ENCODE measurements around the gene HECW1. TPM values are rescaled to one million over a fixed set of nuclear protein-coding genes. Genes with fewer than 3 reads are reported as not detected.

Gene HECW1
- total and polyA plus RNA-seq, 4 donors = 0.05 TPM; not detected in 3

DNA sequence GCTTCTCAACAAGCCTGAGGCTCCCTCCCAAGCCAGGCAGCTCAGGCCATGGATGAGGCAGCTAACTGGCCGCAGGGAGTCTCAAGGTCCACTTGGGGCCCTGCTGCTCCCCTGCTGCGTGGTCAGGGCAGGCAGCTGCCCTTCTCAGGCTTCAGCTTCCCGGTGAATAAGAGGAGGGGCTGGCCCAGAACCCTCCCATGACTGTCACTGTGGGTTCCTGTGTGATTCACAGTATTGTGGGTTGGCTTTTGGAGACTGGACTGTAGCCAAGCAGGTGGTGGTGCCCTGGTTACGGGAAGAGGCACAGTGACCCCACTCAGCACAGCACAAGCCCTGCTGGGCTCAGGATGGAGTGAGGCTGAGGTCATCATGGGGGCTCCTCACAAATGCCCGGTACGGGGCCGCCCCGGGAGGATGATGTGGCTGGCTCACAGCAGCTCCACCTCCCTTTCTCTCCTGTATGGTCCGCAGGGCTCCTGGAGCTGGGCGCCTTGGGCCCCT is 189.8 kb downstream of the HECW1 start:
- Histone ChIP-seq H3K36me3 (ENCODE audit: control insufficient read depth in 4 of 4, insufficient read depth in 3 of 4, low read depth in 1 of 4, low read length in 3 of 4) (no peaks in the 10 kb centered on the region), H3K27ac (ENCODE audit: low read depth in 1 of 2, low read length in 2 of 2) (no peak overlapping the region), H3K9me3 (ENCODE audit: control insufficient read depth in 4 of 4, low read length in 3 of 4) (no peaks in the 10 kb centered on the region), H3K27me3 (ENCODE audit: control insufficient read depth in 4 of 4, insufficient read depth in 4 of 4, low read length in 3 of 4) (peaks cover 0 to 3% (median 0%) of the 10 kb centered on the region in 4 donors), H3K4me3 (ENCODE audit: low read depth in 1 of 3, low read length in 3 of 3) (no peak overlapping the region), H3K9ac (ENCODE audit: low read depth in 1 of 2, low read length in 2 of 2) (no peak overlapping the region), H3K4me1 (ENCODE audit: control insufficient read depth in 4 of 4, insufficient read depth in 4 of 4, low read length in 3 of 4) (peaks cover 0 to 1% (median 0%) of the 10 kb centered on the region in 4 donors)
- TF ChIP-seq, protein P1, sequence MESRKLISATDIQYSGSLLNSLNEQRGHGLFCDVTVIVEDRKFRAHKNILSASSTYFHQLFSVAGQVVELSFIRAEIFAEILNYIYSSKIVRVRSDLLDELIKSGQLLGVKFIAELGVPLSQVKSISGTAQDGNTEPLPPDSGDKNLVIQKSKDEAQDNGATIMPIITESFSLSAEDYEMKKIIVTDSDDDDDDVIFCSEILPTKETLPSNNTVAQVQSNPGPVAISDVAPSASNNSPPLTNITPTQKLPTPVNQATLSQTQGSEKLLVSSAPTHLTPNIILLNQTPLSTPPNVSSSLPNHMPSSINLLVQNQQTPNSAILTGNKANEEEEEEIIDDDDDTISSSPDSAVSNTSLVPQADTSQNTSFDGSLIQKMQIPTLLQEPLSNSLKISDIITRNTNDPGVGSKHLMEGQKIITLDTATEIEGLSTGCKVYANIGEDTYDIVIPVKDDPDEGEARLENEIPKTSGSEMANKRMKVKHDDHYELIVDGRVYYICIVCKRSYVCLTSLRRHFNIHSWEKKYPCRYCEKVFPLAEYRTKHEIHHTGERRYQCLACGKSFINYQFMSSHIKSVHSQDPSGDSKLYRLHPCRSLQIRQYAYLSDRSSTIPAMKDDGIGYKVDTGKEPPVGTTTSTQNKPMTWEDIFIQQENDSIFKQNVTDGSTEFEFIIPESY (IDR thresholded peaks at IDR 0.05) = no peak
- TF ChIP-seq HNF4G (IDR thresholded peaks at IDR 0.05) = no peak
- no peak for TF ChIP-seq CTCF (IDR thresholded peaks at IDR 0.05; ENCODE audit: low read depth, low read length, missing input control)
- TF ChIP-seq, protein P2, sequence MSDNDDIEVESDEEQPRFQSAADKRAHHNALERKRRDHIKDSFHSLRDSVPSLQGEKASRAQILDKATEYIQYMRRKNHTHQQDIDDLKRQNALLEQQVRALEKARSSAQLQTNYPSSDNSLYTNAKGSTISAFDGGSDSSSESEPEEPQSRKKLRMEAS (IDR thresholded peaks at IDR 0.05) = no peak
- no peak for TF ChIP-seq RAD21 (IDR thresholded peaks at IDR 0.05)
- TF ChIP-seq REST (IDR thresholded peaks at IDR 0.05) = no peak
- TF ChIP-seq ATF3 (IDR thresholded peaks at IDR 0.05) = no peak
- TF ChIP-seq JUND (IDR thresholded peaks at IDR 0.05) = no peak
- WGBS = 66% methylated on average over 10 of the region's 10 CpGs
- DNase-seq (ENCODE audit: low spot score) = no peak

DNA sequence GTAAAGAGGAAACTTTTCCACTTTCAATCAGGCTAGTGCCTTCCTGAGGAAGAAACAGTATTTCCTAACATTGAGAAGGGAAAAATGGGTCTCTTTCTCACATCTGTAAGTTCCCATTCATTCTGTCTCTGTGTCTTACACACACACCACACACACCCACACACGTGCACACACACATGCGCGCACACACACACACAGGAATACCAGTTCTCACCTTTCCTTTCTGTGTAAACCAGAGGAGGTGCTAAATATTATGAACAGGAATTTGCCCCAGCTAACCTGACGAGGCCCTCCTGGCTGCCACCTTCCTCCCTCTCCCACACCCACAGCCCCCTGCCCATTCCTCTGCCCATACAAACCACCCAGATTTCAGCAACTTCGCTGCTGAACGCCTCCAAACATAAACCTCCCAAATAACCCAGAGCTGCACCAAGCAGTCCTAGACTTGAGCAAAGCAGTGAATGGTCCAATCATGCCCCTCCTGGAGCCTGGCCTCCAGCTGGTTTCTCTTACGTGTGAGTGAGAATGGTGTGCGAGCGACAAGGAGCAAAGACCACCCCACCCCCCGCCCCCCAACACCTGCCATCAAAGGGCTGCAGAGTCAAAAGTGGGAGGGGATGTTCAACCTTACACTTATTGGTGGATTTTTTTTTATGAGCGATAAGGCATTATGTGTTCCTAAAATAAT is 190.5 kb downstream of the HECW1 start:
- no peak for TF ChIP-seq RXRA (IDR thresholded peaks at IDR 0.05)
- TF ChIP-seq HNF4G (IDR thresholded peaks at IDR 0.05) = no peak
- no peak for TF ChIP-seq YY1 (IDR thresholded peaks at IDR 0.05)
- TF ChIP-seq ATF3 (IDR thresholded peaks at IDR 0.05) = no peak
- TF ChIP-seq REST (IDR thresholded peaks at IDR 0.05) = no peak
- no peak for TF ChIP-seq FOXA2 (IDR thresholded peaks at IDR 0.05)
- no peak for TF ChIP-seq TAF1 (conservative IDR thresholded peaks at IDR 0.05)
- no peak for TF ChIP-seq JUND (IDR thresholded peaks at IDR 0.05)
- peaks cover 0 to 1% (median 0%) of the 10 kb centered on the region in 4 donors for H3K4me1 ChIP-seq (ENCODE audit: control insufficient read depth in 4 of 4, insufficient read depth in 4 of 4, low read length in 3 of 4)
- no peak overlapping the region for H3K9ac ChIP-seq (ENCODE audit: low read depth in 1 of 2, low read length in 2 of 2)
- peaks cover 0 to 3% (median 0%) of the 10 kb centered on the region in 4 donors for H3K27me3 ChIP-seq (ENCODE audit: control insufficient read depth in 4 of 4, insufficient read depth in 4 of 4, low read length in 3 of 4)
- WGBS = 69% methylated on average over 11 of the region's 11 CpGs
- H3K27ac ChIP-seq (ENCODE audit: low read depth in 1 of 2, low read length in 2 of 2) = no peak overlapping the region
- H3K9me3 ChIP-seq (ENCODE audit: control insufficient read depth in 4 of 4, low read length in 3 of 4) = no peaks in the 10 kb centered on the region
- no peaks in the 10 kb centered on the region for H3K36me3 ChIP-seq (ENCODE audit: control insufficient read depth in 4 of 4, insufficient read depth in 3 of 4, low read depth in 1 of 4, low read length in 3 of 4)
- DNase-seq (ENCODE audit: low spot score) = no peak
- H3K4me3 ChIP-seq (ENCODE audit: low read depth in 1 of 3, low read length in 3 of 3) = no peak overlapping the region
